Gastrocnemius medialis (tissue), 4 donors: ENCODE results near the gene AMBRA1.

Experiments used
- POLR2A ChIP-seq, 2 donors: fragments of 450-650 bp; IDR thresholded peaks; one replicate each; pipeline ENCODE4 v1.6.1; 2017; ENCODE audit warnings: antibody characterized with exemption in 2 of 2, mild to moderate bottlenecking in 2 of 2, moderate library complexity in 2 of 2
- TF ChIP-seq, protein P1 (sequence below), 5 experiments: fragments of 450-650 bp in 3 of 5; fragments of 200-600 bp in 2 of 5; sonication (generic) in 2 of 5; IDR thresholded peaks in 4 of 5; conservative IDR thresholded peaks in 1 of 5; 1 replicate in 4 of 5; 2 replicates in 1 of 5; pipeline ENCODE4 v1.5.1; 2016 to 2019; ENCODE audit warnings: antibody characterized with exemption in 5 of 5, mild to moderate bottlenecking in 3 of 5, moderate library complexity in 3 of 5

DNA sequence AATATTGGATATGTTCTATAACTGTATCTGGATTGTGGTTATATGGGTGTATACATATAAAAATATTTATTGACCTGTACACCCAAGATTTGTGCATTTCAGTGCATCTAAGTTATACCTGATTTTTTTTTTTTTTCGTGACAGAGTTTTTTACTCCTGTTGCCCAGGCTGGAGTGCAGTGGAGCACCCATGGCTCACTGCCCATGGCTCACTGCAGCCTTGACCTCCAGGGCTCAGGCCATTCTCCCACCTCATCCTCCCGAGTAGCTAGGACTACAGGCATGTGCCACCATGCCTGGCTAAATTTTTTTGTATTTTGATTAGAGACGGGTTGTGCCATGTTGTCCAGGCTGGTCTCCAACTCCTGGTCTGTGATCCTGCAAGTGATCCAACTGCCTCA, 47.8 kb upstream of the AMBRA1 start:
- TF ChIP-seq, protein P1, sequence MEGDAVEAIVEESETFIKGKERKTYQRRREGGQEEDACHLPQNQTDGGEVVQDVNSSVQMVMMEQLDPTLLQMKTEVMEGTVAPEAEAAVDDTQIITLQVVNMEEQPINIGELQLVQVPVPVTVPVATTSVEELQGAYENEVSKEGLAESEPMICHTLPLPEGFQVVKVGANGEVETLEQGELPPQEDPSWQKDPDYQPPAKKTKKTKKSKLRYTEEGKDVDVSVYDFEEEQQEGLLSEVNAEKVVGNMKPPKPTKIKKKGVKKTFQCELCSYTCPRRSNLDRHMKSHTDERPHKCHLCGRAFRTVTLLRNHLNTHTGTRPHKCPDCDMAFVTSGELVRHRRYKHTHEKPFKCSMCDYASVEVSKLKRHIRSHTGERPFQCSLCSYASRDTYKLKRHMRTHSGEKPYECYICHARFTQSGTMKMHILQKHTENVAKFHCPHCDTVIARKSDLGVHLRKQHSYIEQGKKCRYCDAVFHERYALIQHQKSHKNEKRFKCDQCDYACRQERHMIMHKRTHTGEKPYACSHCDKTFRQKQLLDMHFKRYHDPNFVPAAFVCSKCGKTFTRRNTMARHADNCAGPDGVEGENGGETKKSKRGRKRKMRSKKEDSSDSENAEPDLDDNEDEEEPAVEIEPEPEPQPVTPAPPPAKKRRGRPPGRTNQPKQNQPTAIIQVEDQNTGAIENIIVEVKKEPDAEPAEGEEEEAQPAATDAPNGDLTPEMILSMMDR (IDR thresholded peaks at IDR 0.05 in 4 of 5, conservative IDR thresholded peaks at IDR 0.05 in 1 of 5), result no peak
- TF ChIP-seq POLR2A (IDR thresholded peaks at IDR 0.05), result no peak
